Measurements from ENCODE around the gene SBF1.
"Not testable (repeated sequence)": the region's sequence is repeated elsewhere in the genome, so short reads cannot be mapped to it uniquely, and the experiment has no call there.

Gene SBF1

DNA sequence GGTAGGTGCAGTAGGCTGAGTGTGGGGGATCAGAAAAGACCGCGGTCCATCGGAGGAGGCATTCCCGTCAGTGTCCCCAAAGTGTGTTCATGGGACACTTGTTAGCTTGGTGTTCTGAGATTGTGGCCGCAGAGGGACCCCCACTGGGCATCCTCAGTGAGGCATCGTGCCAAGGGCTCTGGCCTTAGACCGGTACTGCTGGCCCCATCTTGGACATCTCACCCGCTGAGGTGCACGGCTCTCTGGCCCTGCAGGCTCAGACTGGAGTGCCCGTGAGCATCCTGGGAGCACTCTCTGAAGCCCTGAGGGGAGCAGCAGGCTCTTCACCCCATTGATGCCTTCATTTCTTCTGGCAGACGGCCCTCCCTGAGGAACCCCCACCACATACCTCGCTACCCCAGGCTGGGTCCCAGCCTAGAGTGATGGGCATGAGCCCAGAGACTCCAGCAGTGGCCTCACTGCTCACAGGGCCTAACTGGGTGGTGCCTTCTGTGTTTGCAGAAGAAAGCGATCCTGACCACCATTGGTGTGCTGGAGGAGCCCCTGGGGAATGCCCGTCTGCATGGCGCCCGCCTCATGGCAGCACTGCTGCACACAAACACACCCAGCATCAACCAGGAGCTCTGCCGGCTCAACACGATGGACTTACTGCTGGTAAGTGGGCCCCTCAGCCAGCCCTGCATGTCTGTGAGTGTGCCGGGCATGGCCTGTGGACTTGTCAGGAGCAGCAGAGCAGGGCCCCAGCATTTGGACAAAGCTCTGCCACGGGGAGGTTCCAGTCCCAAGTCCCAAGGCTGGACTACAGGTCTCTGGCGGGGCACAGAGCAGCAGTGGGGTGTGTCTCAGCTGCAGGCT is 51.6 kb downstream of the SBF1 start:
- no peak for DNase-seq

- DNase-seq = no peak
These were observed 52.8 kb downstream of the SBF1 start for GRCh38 chr22:50422046-50422445.

GRCh38 chr22:50420581-50420980 is 54.3 kb downstream of the SBF1 start:
- DNase-seq = no peak

GRCh38 chr22:50420015-50420414 is 54.8 kb downstream of the SBF1 start:
- no peak for DNase-seq

GRCh38 chr22:50419116-50419515 is 55.7 kb downstream of the SBF1 start:
- no peak for DNase-seq

GRCh38 chr22:50418624-50419023 is 56.2 kb downstream of the SBF1 start:
- no peak for DNase-seq

- no peak for DNase-seq
These were observed 57.2 kb downstream of the SBF1 start for GRCh38 chr22:50417411-50418210.

DNA sequence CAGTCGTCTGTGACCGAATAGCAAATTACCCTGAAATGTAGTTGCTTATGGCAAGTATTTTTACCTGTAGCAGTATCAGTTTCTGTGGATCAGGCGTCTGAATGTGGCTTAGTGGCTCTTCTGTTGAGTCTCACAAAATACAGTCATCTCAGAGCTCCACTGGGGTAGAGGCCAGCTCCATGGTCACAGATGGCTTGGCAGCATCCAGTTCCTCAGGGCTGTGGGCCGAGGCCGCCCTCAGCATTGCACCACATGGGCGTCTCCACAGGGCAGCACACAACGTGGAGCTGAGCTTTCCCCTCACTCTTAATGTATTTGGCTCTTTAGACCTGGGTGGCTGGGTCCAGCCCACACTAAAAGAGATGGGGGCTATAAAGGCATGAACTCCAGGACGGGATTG is 57.8 kb downstream of the SBF1 start:
- no peak for DNase-seq

GRCh38 chr22:50415426-50415825 is 59.4 kb downstream of the SBF1 start:
- no peak for DNase-seq

DNA sequence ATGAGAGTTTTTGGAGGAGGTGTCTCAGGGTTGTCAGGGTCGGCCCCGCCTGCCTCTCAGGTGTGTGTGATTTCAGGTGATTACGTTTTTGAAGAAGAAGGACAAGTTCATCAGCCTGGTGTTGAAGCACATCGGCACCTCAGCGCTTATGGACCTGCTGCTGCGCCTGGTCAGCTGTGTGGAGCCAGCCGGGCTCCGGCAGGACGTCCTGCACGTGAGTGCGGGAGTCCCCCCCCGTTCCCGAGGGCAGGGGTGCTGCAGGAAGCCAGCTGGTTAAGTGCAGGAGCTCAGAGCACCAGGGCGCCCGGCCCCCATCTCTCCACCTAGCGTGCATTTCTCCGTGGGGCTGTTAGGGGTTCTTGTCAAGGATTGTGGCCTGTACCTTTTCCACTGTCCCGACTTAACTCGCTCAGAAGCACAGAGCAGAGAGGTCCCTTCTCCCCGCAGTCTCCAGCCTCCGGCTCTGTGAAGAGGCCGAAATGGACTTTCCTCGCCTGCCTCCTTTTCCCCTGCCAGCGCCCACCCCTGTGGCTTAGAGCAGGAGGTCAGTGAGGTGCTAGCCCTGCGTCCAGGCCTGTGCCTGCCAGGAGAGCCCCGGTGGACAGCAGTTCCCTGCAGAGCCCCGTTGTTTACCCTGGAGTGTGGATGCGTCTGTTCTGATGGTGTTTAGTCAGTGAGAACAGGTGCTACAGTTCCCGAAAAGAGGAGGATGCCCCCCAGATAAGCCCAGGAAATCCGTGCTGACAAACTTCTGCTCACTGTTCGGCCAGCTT is 60.2 kb downstream of the SBF1 start:
- DNase-seq = no peak

DNA sequence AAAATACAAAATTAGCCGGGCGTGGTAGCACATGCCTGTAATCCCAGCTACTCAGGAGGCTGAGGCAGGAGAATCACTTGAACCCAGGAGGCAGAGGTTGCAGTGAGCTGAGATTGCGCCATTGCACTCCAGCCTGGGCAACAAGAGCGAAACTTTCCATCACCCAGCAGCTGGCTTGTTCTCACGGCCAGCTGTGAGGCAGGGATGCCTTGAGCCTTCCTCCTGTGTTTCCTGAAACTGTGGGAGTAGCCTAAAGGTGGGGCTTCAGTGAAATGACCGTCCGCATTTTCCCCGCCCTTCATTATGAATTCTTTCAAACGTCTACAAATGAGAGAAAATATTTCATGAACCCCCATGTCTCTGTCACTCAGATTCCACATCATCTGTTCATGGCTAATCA is 65.9 kb downstream of the SBF1 start:
- DNase-seq = not testable (repeated sequence)

- DNase-seq = no peak
These were observed 66.5 kb downstream of the SBF1 start for GRCh38 chr22:50408311-50408710.

- DNase-seq = no peak
These were observed 68.2 kb downstream of the SBF1 start for GRCh38 chr22:50406416-50407170.

DNA sequence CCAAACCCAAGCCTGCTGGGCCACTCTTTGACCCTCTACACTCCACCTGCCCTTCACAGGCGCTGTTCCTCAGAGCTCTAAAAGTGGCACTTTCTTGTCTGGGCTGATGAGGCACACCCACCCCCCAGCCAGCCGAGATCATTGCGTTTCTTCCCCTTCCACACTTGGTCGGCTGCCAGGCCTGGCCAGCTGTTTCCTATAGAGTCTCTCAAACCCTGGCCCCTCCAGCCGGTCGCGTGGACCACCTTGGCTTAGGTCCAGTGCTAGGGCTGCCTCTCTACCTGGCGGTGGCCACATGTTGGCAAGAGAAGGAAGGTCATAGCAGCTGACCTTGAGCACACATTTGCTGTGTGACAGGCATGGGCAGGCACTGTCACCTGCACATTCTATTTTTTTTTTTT is 71.1 kb downstream of the SBF1 start:
- no peak for DNase-seq

GRCh38 chr22:50401907-50402306 is 72.9 kb downstream of the SBF1 start:
- DNase-seq = no peak

DNA sequence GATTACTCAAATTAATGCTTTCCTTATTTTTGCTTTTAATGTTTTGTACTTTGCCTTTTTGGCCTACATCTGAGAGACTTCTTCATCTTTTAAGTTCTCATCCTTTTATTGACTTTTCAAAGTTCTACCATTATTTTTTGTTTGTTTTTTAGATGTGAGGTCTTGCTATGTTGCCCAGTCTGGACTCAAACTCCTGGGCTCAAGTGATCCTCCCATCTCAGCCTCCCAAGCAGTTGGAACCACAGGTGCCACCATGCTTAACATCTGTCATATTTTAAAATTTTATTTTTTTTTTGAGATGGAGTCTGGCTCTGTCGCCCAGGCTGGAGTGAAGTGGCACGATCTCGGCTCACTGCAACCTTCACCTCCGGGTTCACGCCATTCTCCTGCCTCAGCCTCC is 73.9 kb downstream of the SBF1 start:
- no peak for DNase-seq

- no peak for DNase-seq
These were observed 74.4 kb downstream of the SBF1 start for GRCh38 chr22:50400406-50400805.

DNA sequence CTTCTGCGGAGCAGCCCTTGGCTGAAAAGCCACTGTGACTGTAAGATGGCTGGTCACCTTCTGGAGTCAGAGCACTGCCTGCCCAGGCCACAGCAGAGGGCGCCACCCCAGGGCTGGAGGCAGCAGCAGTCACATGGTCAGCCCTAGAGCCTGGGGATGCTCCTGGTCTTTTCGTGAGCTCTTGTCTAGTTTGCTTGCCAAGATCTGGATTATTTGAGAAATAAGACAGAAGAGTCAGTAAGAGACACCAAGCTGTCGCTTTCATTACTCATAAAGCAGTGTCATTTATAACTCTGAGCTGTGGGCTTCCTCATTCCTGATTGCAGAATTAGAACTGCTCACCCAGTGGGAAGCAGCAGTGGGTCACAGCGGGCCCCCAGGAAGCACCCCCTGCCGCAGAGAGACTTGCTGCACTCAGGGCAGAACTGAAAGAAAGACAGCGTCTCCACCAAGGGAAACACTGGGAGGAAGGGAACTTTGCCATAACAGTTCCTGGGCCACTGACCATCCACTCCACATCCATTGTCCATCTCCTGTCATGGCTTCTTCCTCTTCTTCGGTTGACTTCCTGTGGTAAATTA is 75.0 kb downstream of the SBF1 start:
- DNase-seq = no peak

DNA sequence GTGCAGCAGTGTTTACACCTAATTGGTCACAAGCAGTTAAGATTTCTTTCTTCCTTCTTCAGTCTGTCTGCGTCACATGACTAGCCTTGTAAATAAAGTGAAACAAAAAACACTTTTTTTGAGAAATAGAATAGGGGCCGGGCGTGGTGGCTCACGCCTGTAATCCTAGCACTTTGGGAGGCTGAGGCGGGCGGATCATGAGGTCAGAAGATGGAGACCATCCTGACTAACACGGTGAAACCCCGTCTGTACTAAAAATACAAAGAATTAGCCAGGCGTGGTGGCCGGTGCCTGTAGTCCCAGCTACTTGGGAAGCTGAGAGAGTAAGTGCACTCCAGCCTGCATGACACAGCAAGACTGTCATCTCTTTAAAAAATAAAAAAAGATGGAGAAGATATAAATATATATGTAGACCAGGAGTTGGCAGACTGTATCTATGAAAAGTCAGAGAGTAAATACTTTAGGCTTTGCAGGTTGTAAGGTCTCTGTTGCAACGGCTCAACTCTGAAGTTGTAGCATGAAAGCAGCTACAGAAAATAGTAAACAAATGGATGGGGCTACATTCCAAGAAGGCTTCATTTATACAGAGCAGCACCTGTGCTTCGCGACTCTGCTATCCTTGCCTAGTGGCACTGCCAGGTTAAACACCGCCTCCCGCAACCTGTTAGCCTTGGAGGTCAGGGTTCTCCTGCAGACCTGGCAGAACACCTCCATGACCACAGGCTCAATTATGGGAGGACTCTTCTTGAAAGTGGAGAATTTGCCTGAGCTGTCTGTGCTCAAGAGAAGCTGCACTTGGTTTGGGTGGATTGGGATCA is 75.8 kb downstream of the SBF1 start:
- no peak for DNase-seq

DNA sequence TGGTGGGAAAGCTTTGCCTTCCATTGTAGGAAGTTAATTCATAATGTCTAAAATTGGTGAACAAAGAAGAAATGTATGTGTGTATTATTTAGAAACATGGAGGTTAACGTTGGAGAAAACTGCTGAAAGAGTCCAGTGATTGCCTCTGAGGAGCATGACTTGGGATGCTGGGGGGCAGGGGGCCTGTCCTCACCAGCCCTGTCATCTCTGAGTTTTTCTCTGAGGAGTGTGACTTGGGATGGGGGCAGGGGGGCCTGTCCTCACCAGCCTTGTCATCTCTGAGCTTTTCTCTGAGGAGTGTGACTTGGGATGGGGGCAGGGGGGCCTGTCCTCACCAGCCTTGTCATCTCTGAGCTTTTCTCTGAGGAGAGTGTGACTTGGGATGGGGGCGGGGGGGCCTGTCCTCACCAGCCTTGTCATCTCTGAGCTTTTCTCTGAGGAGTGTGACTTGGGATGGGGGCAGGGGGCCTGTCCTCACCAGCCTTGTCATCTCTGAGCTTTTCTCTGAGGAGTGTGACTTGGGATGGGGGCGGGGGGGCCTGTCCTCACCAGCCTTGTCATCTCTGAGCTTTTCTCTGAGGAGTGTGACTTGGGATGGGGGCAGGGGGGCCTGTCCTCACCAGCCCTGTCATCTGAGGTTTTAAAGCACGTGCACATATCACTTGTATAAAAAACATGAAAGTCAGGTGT is 77.3 kb downstream of the SBF1 start:
- not testable (repeated sequence) for DNase-seq

Data from NCI-H187 (cell line).